Measurements from ENCODE around the gene TMEM248. TPM values are rescaled to one million over a fixed set of nuclear protein-coding genes. Genes with fewer than 3 reads are reported as not detected.

Gene TMEM248
- total and polyA plus RNA-seq, 2 donors (not counting 3 experiments of a cell fraction or from before 2014, with no cell fraction given) = 107 to 220 TPM

DNA sequence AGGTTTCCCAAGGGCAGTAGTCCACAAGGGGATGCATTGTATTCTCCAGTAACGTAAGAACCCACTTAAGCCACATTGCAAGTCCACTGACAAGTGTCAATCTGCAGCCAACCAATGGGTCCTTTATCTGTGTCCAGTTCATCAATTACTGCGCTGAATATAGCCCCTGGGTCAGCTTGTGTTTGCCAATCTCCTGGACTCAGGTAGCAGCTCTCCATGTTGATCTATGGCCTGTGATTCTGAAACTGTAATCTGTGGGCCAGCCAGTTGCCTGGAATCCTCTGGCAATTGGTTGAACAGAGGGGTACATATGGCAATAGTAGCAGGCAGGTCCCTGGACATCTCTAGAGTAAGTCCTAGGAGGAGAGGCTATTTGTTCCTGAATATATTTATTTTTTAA is 8.8 kb upstream of the TMEM248 start:
- BruUV-seq (replicated peaks) = no TSS peak
- FAIRE-seq (no peak), DNase-seq (ENCODE audit: low read depth, low spot score) (no peak)
- H3K4me2 ChIP-seq (ENCODE audit: insufficient read depth, low read length) = no peak overlapping the region
- no peak overlapping the region for H3K9ac ChIP-seq (replicated peaks; ENCODE audit: extremely low read depth, insufficient read depth, low read length)
- no peaks in the 10 kb centered on the region for H3K36me3 ChIP-seq (ENCODE audit: control insufficient read depth in 2 of 2, extremely low read depth in 1 of 2, insufficient read depth in 2 of 2, low read length in 2 of 2)
- dilution Hi-C loops (cut with MboI; ENCODE audit: extremely low pct_ligation_motif_present, low sequenced_read_pairs) (no loop called here), intact Hi-C loops (cut with micrococcal nuclease) (no loop called here)
- H3K4me3 ChIP-seq (replicated peaks in 1 of 3; ENCODE audit: insufficient read depth in 1 of 3, low read depth in 1 of 3, low read length in 3 of 3) = no peak overlapping the region
- H3K27ac ChIP-seq (ENCODE audit: insufficient read depth, low read depth, low read length) = no peak overlapping the region
- CTCF ChIA-PET = no interaction called here
- H3K79me2 ChIP-seq (ENCODE audit: control insufficient read depth, insufficient read depth, low read length) = no peaks in the 10 kb centered on the region
- peaks cover 2% of the 10 kb centered on the region for H3K4me1 ChIP-seq (ENCODE audit: control insufficient read depth, extremely low read depth, insufficient read depth, low read length)
- H3K9me3 ChIP-seq (replicated peaks; ENCODE audit: control insufficient read depth, insufficient read depth, low read length) = no peaks in the 10 kb centered on the region
- H2AFZ ChIP-seq (ENCODE audit: low read depth, low read length) = no peak overlapping the region
- no peaks in the 10 kb centered on the region for H3K9me1 ChIP-seq (replicated peaks; ENCODE audit: control insufficient read depth, extremely low read depth, insufficient read depth, low read length)
- H3K27me3 ChIP-seq (ENCODE audit: control insufficient read depth in 2 of 2, insufficient read depth in 2 of 2, low read length in 2 of 2) = no peaks in the 10 kb centered on the region
- TF ChIP-seq GATA2 (IDR thresholded peaks at IDR 0.05; ENCODE audit: insufficient read depth, insufficient read length, low read depth, low read length) = no peak
- no peak for TF ChIP-seq POLR2A (IDR thresholded peaks at IDR 0.05; ENCODE audit: low read depth, low read length)
- TF ChIP-seq, protein P1, sequence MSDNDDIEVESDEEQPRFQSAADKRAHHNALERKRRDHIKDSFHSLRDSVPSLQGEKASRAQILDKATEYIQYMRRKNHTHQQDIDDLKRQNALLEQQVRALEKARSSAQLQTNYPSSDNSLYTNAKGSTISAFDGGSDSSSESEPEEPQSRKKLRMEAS (IDR thresholded peaks at IDR 0.05; ENCODE audit: insufficient read depth, insufficient read length) = no peak
- no peak for TF ChIP-seq FOS (IDR thresholded peaks at IDR 0.05; ENCODE audit: borderline replicate concordance, insufficient read depth, low read length)
- no peak for TF ChIP-seq MYC (IDR thresholded peaks at IDR 0.05; ENCODE audit: low read depth, low read length)
- TF ChIP-seq JUN (IDR thresholded peaks at IDR 0.05; ENCODE audit: borderline replicate concordance, insufficient read depth, insufficient read length, low read depth) = no peak
- no peak for TF ChIP-seq EZH2 (IDR thresholded peaks at IDR 0.05; ENCODE audit: borderline replicate concordance, low read depth, low read length, severe bottlenecking)
- no peak for TF ChIP-seq POLR2AphosphoS5 (IDR thresholded peaks at IDR 0.05; ENCODE audit: insufficient read depth, low read depth, low read length)
- TF ChIP-seq, protein P2, sequence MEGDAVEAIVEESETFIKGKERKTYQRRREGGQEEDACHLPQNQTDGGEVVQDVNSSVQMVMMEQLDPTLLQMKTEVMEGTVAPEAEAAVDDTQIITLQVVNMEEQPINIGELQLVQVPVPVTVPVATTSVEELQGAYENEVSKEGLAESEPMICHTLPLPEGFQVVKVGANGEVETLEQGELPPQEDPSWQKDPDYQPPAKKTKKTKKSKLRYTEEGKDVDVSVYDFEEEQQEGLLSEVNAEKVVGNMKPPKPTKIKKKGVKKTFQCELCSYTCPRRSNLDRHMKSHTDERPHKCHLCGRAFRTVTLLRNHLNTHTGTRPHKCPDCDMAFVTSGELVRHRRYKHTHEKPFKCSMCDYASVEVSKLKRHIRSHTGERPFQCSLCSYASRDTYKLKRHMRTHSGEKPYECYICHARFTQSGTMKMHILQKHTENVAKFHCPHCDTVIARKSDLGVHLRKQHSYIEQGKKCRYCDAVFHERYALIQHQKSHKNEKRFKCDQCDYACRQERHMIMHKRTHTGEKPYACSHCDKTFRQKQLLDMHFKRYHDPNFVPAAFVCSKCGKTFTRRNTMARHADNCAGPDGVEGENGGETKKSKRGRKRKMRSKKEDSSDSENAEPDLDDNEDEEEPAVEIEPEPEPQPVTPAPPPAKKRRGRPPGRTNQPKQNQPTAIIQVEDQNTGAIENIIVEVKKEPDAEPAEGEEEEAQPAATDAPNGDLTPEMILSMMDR (IDR thresholded peaks at IDR 0.05; ENCODE audit: extremely low read depth in 1 of 2, insufficient read depth in 1 of 2, low read depth in 1 of 2, low read length in 2 of 2) = no peak
- POLR2A ChIA-PET = no interaction called here
- H4K20me1 ChIP-seq (replicated peaks; ENCODE audit: control insufficient read depth, extremely low read depth, insufficient read depth, low read length) = no peaks in the 10 kb centered on the region
